Measurements from ENCODE around the gene FTCDNL1.

- TF ChIP-seq POLR2A (IDR thresholded peaks at IDR 0.05; ENCODE audit: low read depth, low read length) (no peak), POLR2AphosphoS5 (IDR thresholded peaks at IDR 0.05; ENCODE audit: low read depth, low read length) (no peak), TAF1 (IDR thresholded peaks at IDR 0.05; ENCODE audit: low read depth, low read length) (no peak), SPI1 (IDR thresholded peaks at IDR 0.05; ENCODE audit: low read depth, low read length) (no peak)
Observed at GRCh38 chr2:199814817-199815211, 36.2 kb downstream of the FTCDNL1 start.
